Measurements from ENCODE around the gene HASPIN.

HASPIN gene

GRCh38 chr17:3759597-3760216 is 36.0 kb downstream of the HASPIN start:
- H3K4me3 ChIP-seq (ENCODE audit: low read length): no peak overlapping the region
- TF ChIP-seq ZNF274 (IDR thresholded peaks at IDR 0.05; ENCODE audit: low read depth, low read length): no peak

- no peak for TF ChIP-seq ZNF274 (IDR thresholded peaks at IDR 0.05; ENCODE audit: low read depth, low read length)
- no peak overlapping the region for H3K4me3 ChIP-seq (ENCODE audit: low read length)
Observed at GRCh38 chr17:3761036-3761917, 37.6 kb downstream of the HASPIN start.

GRCh38 chr17:3761918-3762380 is 38.2 kb downstream of the HASPIN start:
- H3K4me3 ChIP-seq (ENCODE audit: low read length): no peak overlapping the region
- no peak for TF ChIP-seq ZNF274 (IDR thresholded peaks at IDR 0.05; ENCODE audit: low read depth, low read length)

- no peak overlapping the region; the same call in 1 of the 2 replicates for H3K4me3 ChIP-seq (ENCODE audit: low read length)
- TF ChIP-seq ZNF274 (IDR thresholded peaks at IDR 0.05; ENCODE audit: low read depth, low read length): no peak
Observed at GRCh38 chr17:3762922-3763776, 39.4 kb downstream of the HASPIN start.

- H3K4me3 ChIP-seq (ENCODE audit: low read length): no peak overlapping the region; the same call in 1 of the 2 replicates
- no peak for TF ChIP-seq ZNF274 (IDR thresholded peaks at IDR 0.05; ENCODE audit: low read depth, low read length)
Observed at GRCh38 chr17:3763777-3764170, 40.1 kb downstream of the HASPIN start.

- TF ChIP-seq ZNF274 (IDR thresholded peaks at IDR 0.05; ENCODE audit: low read depth, low read length): no peak
Observed at GRCh38 chr17:3765981-3766380, 42.3 kb downstream of the HASPIN start.

GRCh38 chr17:3766779-3767178 is 43.1 kb downstream of the HASPIN start:
- no peak for TF ChIP-seq ZNF274 (IDR thresholded peaks at IDR 0.05; ENCODE audit: low read depth, low read length)
- H3K4me3 ChIP-seq (ENCODE audit: low read length): no peak overlapping the region

More at GRCh38 chr17:3765981-3766380, 42.3 kb downstream of the HASPIN start:
- H3K4me3 ChIP-seq (ENCODE audit: low read length): no peak overlapping the region

- no peak overlapping the region for H3K4me3 ChIP-seq (ENCODE audit: low read length)
- no peak for TF ChIP-seq ZNF274 (IDR thresholded peaks at IDR 0.05; ENCODE audit: low read depth, low read length)
Observed at GRCh38 chr17:3768341-3768740, 44.6 kb downstream of the HASPIN start.

GRCh38 chr17:3768769-3769168 is 45.1 kb downstream of the HASPIN start:
- TF ChIP-seq ZNF274 (IDR thresholded peaks at IDR 0.05; ENCODE audit: low read depth, low read length): no peak
- no peak overlapping the region for H3K4me3 ChIP-seq (ENCODE audit: low read length)

GRCh38 chr17:3770466-3770865 is 46.8 kb downstream of the HASPIN start:
- TF ChIP-seq ZNF274 (IDR thresholded peaks at IDR 0.05; ENCODE audit: low read depth, low read length): no peak
- no peak overlapping the region for H3K4me3 ChIP-seq (ENCODE audit: low read length)

- TF ChIP-seq ZNF274 (IDR thresholded peaks at IDR 0.05; ENCODE audit: low read depth, low read length): no peak
- no peak overlapping the region for H3K4me3 ChIP-seq (ENCODE audit: low read length)
Observed at GRCh38 chr17:3771140-3771539, 47.4 kb downstream of the HASPIN start.

- no peak overlapping the region for H3K4me3 ChIP-seq (ENCODE audit: low read length)
Observed at GRCh38 chr17:3772764-3773163, 49.1 kb downstream of the HASPIN start.

GRCh38 chr17:3773511-3773910 is 49.8 kb downstream of the HASPIN start:
- no peak overlapping the region for H3K4me3 ChIP-seq (ENCODE audit: low read length)
- TF ChIP-seq ZNF274 (IDR thresholded peaks at IDR 0.05; ENCODE audit: low read depth, low read length): no peak

More at GRCh38 chr17:3772764-3773163, 49.1 kb downstream of the HASPIN start:
- TF ChIP-seq ZNF274 (IDR thresholded peaks at IDR 0.05; ENCODE audit: low read depth, low read length): no peak

- no peak overlapping the region for H3K4me3 ChIP-seq (ENCODE audit: low read length)
- no peak for TF ChIP-seq ZNF274 (IDR thresholded peaks at IDR 0.05; ENCODE audit: low read depth, low read length)
Observed at GRCh38 chr17:3773966-3774365, 50.3 kb downstream of the HASPIN start.

Data from GM08714 (cell line).